Measurements from ENCODE around the gene NGFR. TPM values are rescaled to one million over a fixed set of nuclear protein-coding genes. Genes with fewer than 3 reads are reported as not detected.
A peak's percentile ranks its signal among the peaks of the same experiment; 100 is the strongest.

The NGFR gene
- total RNA-seq, 1 experiment from 2014 or later = 60.6 TPM

GRCh38 chr17:49496867-49497147, 1.7 kb downstream of the NGFR start:
- Histone ChIP-seq H3K36me3 (ENCODE audit: insufficient read depth, low read length, poor library complexity, severe bottlenecking) (no peaks in the 10 kb centered on the region), H3K9me3 (ENCODE audit: low read depth, low read length, poor library complexity, severe bottlenecking) (no peaks in the 10 kb centered on the region), H3K4me3 (ENCODE audit: low read depth, low read length, poor library complexity, severe bottlenecking) (peak overlapping the region; percentile 84), H3K27me3 (replicated peaks; ENCODE audit: insufficient read depth, low read depth, low read length, poor library complexity) (no peaks in the 10 kb centered on the region), H3K27ac (ENCODE audit: low read depth, low read length, poor library complexity, severe bottlenecking) (no peak overlapping the region), H3K4me1 (ENCODE audit: insufficient read depth, low read length, poor library complexity, severe bottlenecking) (peaks cover 37% of the 10 kb centered on the region)
- TF ChIP-seq CTCF (conservative IDR thresholded peaks at IDR 0.05; ENCODE audit: low read depth, low read length) = no peak
- TF ChIP-seq EZH2 (IDR thresholded peaks at IDR 0.05; ENCODE audit: borderline replicate concordance, low read depth, low read length, poor library complexity, severe bottlenecking) = no peak
- intact Hi-C loops (cut with micrococcal nuclease; ENCODE audit: unreplicated experiment) = loop anchor here (2.0 to 5.0 kb wide), 2 partner anchors 60 to 80 kb away; no protein-coding TSS in a partner anchor
- BruUV-seq (replicated peaks) = no TSS peak
- no peak for DNase-seq (ENCODE audit: low spot score)
- ChIA-PET CTCF (interaction anchor here (1.1 to 1.3 kb wide), 3 partner anchors 11 to 82 kb away, joined by 3 to 4 read pairs (median 4); partner anchors contain the start of gene PHB1), POLR2A (ENCODE audit: low non-redundant PET) (no interaction called here)

- ChIA-PET POLR2A (ENCODE audit: low non-redundant PET) (no interaction called here), CTCF (interaction anchor here (1.1 kb wide), 2 partner anchors 11 to 60 kb away, joined by 4 read pairs; no protein-coding TSS in a partner anchor)
- Histone ChIP-seq H3K9me3 (ENCODE audit: low read depth, low read length, poor library complexity, severe bottlenecking) (no peaks in the 10 kb centered on the region), H3K27ac (ENCODE audit: low read depth, low read length, poor library complexity, severe bottlenecking) (no peak overlapping the region), H3K4me1 (ENCODE audit: insufficient read depth, low read length, poor library complexity, severe bottlenecking) (peaks cover 43% of the 10 kb centered on the region), H3K27me3 (replicated peaks; ENCODE audit: insufficient read depth, low read depth, low read length, poor library complexity) (no peaks in the 10 kb centered on the region), H3K4me3 (ENCODE audit: low read depth, low read length, poor library complexity, severe bottlenecking) (peak overlapping the region; percentile 84), H3K36me3 (ENCODE audit: insufficient read depth, low read length, poor library complexity, severe bottlenecking) (no peaks in the 10 kb centered on the region)
- DNase-seq (ENCODE audit: low spot score) = peak; percentile 68
- no TSS peak for BruUV-seq (replicated peaks)
- no peak for TF ChIP-seq CTCF (conservative IDR thresholded peaks at IDR 0.05; ENCODE audit: low read depth, low read length)
- no peak for TF ChIP-seq EZH2 (IDR thresholded peaks at IDR 0.05; ENCODE audit: borderline replicate concordance, low read depth, low read length, poor library complexity, severe bottlenecking)
- intact Hi-C loops (cut with micrococcal nuclease; ENCODE audit: unreplicated experiment) = loop anchor here (2.0 to 5.0 kb wide), 2 partner anchors 59 to 80 kb away; no protein-coding TSS in a partner anchor
Measured at GRCh38 chr17:49497148-49498028, 2.3 kb downstream of the NGFR start.

GRCh38 chr17:49498029-49498615, 3.0 kb downstream of the NGFR start:
- Histone ChIP-seq H3K4me1 (ENCODE audit: insufficient read depth, low read length, poor library complexity, severe bottlenecking) (peaks cover 49% of the 10 kb centered on the region), H3K4me3 (ENCODE audit: low read depth, low read length, poor library complexity, severe bottlenecking) (peak overlapping the region; percentile 84), H3K36me3 (ENCODE audit: insufficient read depth, low read length, poor library complexity, severe bottlenecking) (no peaks in the 10 kb centered on the region), H3K9me3 (ENCODE audit: low read depth, low read length, poor library complexity, severe bottlenecking) (no peaks in the 10 kb centered on the region), H3K27ac (ENCODE audit: low read depth, low read length, poor library complexity, severe bottlenecking) (no peak overlapping the region), H3K27me3 (replicated peaks; ENCODE audit: insufficient read depth, low read depth, low read length, poor library complexity) (no peaks in the 10 kb centered on the region)
- TF ChIP-seq CTCF (conservative IDR thresholded peaks at IDR 0.05; ENCODE audit: low read depth, low read length) (peak; percentile 40; the same call in 1 of the 2 replicates), EZH2 (IDR thresholded peaks at IDR 0.05; ENCODE audit: borderline replicate concordance, low read depth, low read length, poor library complexity, severe bottlenecking) (no peak)
- CTCF ChIA-PET = no interaction called here
- BruUV-seq (replicated peaks) = no TSS peak
- DNase-seq (ENCODE audit: low spot score) = peak; percentile 61
- intact Hi-C loops (cut with micrococcal nuclease; ENCODE audit: unreplicated experiment) = loop anchor here (5.0 kb wide), 1 partner anchor 81 kb away; no protein-coding TSS in a partner anchor
- POLR2A ChIA-PET (ENCODE audit: low non-redundant PET) = no interaction called here
